K562 treated with DMSO at 1 percent for 4 hours (cell line): Measurements from ENCODE around the gene PRPS1L1. TPM values are rescaled to one million over a fixed set of nuclear protein-coding genes. Genes with fewer than 3 reads are reported as not detected.

Source experiments
- total RNA-seq: library from RNA; unstranded; fragments of 300-600 nt; gene quantifications from 2 replicates; pipeline ENCODE4 v1.2.3, GENCODE V29; 2022; ENCODE audit not compliant: insufficient read depth

PRPS1L1 gene
- total RNA-seq = 1.2 TPM in 1 of 2 replicates, not detected in the other

DNA sequence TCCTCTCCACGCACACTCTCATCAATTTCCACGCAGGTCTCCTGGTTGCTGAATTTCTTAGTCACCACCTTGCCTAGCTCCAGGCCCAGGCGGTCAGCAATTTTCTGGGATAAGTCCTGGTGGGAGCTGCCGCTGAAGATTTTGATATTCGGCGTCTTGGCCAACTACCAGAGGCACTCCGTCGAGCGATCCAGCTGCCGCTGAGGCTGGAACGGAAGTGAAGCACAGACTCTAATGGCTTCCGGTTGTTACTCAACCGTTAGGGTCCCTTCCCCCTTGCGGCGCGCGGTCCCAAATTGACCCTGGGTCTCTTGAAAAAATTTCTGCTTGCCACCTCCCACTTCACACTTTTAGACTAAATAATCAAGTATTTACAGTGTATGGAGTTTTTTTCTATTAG, at the start of gene PRPS1L1:
Gene PRPS1L1, minus strand, starts transcription at position 219 of the 400 bp plus-strand sequence.

Other genes starting within 250 kb of the PRPS1L1 start
- gene SNX13, start 87.4 kb downstream of the PRPS1L1 start, total RNA-seq = 8.9 and 9.9 TPM in 2 replicates